ENCODE data around the gene CDC42BPG.

Gene CDC42BPG

DNA sequence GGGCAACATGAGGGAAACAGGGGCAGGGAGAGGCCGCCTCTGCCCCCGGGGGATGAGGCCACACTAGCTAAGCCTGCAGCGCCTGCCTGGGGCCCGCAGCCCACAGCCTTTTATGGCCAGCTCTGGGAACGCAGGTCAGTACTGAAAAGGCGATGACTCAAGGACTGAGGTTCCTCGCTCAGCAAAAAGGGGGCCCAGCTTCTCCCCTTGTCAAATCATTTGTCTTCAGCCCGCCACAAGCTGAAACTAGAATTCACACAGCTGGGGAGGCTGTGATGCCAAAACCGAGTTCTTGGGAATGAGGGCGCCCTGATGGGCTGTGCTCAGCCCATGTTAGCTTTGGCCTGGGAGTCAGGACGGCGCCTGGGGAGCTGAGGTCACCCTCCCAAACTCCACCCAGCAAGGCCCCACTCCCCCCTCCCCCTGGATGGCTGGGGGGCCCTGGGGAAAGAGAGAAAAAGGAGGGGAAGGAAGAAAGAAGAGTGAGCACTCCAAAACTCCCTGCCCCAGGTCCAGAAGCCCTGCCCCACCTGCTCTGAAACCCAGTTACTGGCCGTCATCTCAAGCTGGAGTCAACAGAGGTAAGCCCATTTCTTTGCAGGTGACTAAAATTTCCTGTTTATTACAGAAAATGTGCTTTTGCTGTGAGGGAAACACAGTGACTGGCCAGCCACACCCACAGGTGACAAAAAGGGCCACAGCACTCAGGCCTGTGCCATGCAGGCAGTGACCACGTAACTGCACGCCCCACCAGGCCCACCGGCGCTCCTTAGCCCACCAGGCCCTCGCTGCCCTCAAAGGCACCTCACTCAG is 20.2 kb upstream of the CDC42BPG start:
- Mint-ChIP-seq H3K36me3 (ENCODE audit: low read depth) (peaks cover 24% of the 10 kb centered on the region), H3K27me3 (ENCODE audit: low read depth) (no peaks in the 10 kb centered on the region), H3K9me3 (no peaks in the 10 kb centered on the region), H3K27ac (peak overlapping the region; percentile 89), H3K4me1 (ENCODE audit: low read depth) (peaks cover 75% of the 10 kb centered on the region), H3K4me3 (peak overlapping the region; percentile 58)

GRCh38 chr11:64864135-64864472 is 19.7 kb upstream of the CDC42BPG start:
- Mint-ChIP-seq H3K4me3 (peak overlapping the region; percentile 31), H3K9me3 (no peaks in the 10 kb centered on the region), H3K27ac (peak overlapping the region; percentile 89), H3K27me3 (ENCODE audit: low read depth) (no peaks in the 10 kb centered on the region), H3K4me1 (ENCODE audit: low read depth) (peaks cover 75% of the 10 kb centered on the region), H3K36me3 (ENCODE audit: low read depth) (peaks cover 27% of the 10 kb centered on the region)

GRCh38 chr11:64863391-64864060 is 19.1 kb upstream of the CDC42BPG start:
- peak overlapping the region; percentile 89 for H3K27ac Mint-ChIP-seq
- peaks cover 75% of the 10 kb centered on the region for H3K4me1 Mint-ChIP-seq (ENCODE audit: low read depth)
- no peaks in the 10 kb centered on the region for H3K9me3 Mint-ChIP-seq
- H3K36me3 Mint-ChIP-seq (ENCODE audit: low read depth): peaks cover 29% of the 10 kb centered on the region
- H3K27me3 Mint-ChIP-seq (ENCODE audit: low read depth): no peaks in the 10 kb centered on the region
- H3K4me3 Mint-ChIP-seq: no peak overlapping the region

GRCh38 chr11:64862987-64863390 is 18.5 kb upstream of the CDC42BPG start:
- Mint-ChIP-seq H3K4me3 (peak overlapping the region; percentile 62), H3K36me3 (ENCODE audit: low read depth) (peaks cover 25% of the 10 kb centered on the region), H3K4me1 (ENCODE audit: low read depth) (peaks cover 71% of the 10 kb centered on the region), H3K9me3 (no peaks in the 10 kb centered on the region), H3K27ac (peak overlapping the region; percentile 79), H3K27me3 (ENCODE audit: low read depth) (no peaks in the 10 kb centered on the region)

DNA sequence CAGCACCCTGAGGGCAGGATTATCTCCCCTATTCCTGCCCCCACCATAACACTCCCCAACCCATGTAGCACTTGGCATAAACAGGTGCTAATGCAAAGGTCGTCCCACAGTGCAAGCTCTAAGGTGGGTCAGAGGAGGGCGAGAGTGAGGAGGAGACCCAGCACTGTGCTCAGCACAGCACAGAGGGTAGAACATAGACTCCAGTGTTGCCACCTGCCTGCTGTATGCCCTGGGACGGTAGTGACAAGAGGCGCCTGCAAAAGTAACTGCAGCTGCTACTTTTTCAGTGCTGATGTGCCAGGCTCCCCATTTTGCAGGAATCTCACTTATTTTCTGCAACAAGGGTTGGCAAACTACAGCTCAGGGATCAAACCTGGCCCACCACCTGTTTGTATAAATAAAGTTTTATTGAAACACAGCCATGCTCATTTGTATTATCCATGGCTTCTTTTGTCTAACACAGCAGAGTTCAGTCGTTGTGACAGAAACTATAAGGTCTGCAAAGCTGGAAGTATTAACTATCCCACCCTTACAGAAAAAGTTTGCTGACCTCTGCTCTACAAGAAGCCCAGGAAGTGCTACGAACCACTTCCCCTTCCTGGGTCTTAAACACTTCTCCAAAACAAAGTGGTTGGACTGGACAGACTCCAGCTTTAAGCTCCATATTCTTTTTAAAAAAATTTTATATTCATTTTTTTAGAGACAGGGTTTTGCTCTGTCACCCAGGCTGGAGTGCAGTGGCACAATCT is 16.9 kb upstream of the CDC42BPG start:
- Mint-ChIP-seq H3K27me3 (ENCODE audit: low read depth) (no peaks in the 10 kb centered on the region), H3K36me3 (ENCODE audit: low read depth) (peaks cover 27% of the 10 kb centered on the region), H3K27ac (peak overlapping the region; percentile 91), H3K4me3 (peak overlapping the region; percentile 70), H3K4me1 (ENCODE audit: low read depth) (peaks cover 77% of the 10 kb centered on the region), H3K9me3 (no peaks in the 10 kb centered on the region)

DNA sequence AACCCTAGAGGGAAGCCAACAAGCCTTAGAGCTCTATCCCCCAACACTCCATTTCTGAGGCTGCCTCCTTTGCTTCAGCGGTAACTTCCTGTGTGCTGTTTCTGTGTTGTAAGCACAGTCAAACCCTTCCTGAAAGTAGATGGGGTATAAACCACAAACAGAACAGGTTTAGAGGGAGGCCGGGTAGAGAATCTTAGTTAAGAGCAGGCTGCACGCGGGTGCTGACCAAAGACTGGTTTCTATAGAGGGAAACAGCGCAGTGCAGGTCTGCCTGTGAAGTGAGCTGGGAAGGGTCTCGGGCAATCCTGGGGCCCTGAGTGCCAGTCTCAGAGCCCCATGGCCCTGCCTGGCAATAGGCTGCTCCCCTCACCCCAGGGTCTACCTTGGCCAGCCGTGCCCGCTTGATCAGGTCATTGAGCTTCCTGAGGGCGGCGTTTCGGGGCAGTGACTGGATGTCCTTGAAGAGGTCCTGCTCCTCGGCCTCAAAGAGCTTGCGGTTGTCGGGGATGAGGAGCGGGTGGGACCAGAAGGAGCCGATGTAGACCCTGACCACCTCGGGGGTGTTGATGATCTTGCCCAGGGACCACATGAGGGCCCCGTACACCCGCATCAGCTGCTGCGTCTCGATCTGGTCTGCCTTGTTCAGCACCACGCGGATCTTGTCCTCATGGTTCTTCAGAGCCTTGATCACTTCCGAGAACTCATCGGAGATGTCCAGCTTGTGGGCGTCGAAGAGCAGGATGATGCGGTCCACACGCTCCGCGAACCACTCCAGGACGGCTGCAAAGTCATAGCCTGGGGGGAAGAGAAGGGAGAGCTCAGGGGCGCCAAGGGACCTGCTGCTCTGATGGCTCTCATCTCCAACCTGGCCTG is 15.3 kb upstream of the CDC42BPG start:
- no peaks in the 10 kb centered on the region for H3K9me3 Mint-ChIP-seq
- H3K27me3 Mint-ChIP-seq (ENCODE audit: low read depth): no peaks in the 10 kb centered on the region
- peak overlapping the region; percentile 76 for H3K4me3 Mint-ChIP-seq
- peaks cover 77% of the 10 kb centered on the region for H3K4me1 Mint-ChIP-seq (ENCODE audit: low read depth)
- H3K36me3 Mint-ChIP-seq (ENCODE audit: low read depth): peaks cover 29% of the 10 kb centered on the region
- H3K27ac Mint-ChIP-seq: peak overlapping the region; percentile 88

- Mint-ChIP-seq H3K27me3 (ENCODE audit: low read depth) (no peaks in the 10 kb centered on the region), H3K4me3 (peak overlapping the region; percentile 76), H3K4me1 (ENCODE audit: low read depth) (peaks cover 74% of the 10 kb centered on the region), H3K27ac (peak overlapping the region; percentile 88), H3K36me3 (ENCODE audit: low read depth) (peaks cover 36% of the 10 kb centered on the region), H3K9me3 (no peaks in the 10 kb centered on the region)
These were observed 14.2 kb upstream of the CDC42BPG start for GRCh38 chr11:64858467-64859263.

GRCh38 chr11:64857485-64857884 is 13.0 kb upstream of the CDC42BPG start:
- peaks cover 39% of the 10 kb centered on the region for H3K36me3 Mint-ChIP-seq (ENCODE audit: low read depth)

DNA sequence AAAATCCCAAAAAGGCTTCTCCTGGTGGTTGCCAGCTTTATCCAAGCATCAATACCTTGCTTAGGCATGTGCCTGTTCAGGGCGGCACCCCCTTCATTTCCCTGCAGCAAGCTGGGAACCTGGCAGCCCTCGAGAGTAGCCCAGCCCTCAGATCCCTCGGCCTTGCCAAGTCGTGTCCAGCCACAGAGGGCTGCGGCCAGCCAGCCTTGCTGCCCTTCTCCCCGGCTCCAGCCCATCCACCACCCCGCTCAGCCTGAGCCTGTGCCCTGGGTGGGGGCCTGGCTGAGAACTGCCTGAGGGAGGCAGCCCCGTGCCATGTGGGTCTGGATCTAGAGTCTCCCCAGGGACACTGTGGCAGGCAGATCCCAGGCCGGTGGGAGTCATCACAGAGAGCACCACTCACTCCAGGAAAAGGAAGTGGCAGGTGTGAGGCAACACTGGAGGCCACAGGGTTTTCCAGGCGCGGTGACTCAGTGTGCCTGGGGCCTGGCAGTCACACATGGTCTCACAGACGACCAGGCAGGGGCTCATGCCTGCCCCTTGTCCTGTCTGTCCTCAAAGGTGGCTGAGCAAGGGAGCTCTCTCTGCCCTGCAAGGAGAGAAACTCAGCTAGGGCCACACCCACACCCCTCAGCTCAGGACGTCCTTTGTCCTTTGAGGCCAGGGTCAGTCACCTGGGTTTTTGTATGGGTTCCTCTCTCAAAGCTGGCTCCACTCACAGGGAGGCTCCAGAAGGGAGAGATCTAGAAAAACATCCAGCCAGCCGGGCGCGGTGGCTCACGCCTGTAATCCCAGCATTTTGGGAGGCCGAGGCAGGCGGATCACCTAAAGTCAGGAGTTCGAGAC is 12.2 kb upstream of the CDC42BPG start:
- Mint-ChIP-seq H3K36me3 (ENCODE audit: low read depth) (peaks cover 37% of the 10 kb centered on the region), H3K27ac (peak overlapping the region; percentile 74)

More at GRCh38 chr11:64857485-64857884, 13.0 kb upstream of the CDC42BPG start:
- Mint-ChIP-seq H3K9me3 (no peaks in the 10 kb centered on the region), H3K4me3 (peak overlapping the region; percentile 28), H3K27me3 (ENCODE audit: low read depth) (no peaks in the 10 kb centered on the region), H3K4me1 (ENCODE audit: low read depth) (peaks cover 74% of the 10 kb centered on the region), H3K27ac (peak overlapping the region; percentile 59)

GRCh38 chr11:64855596-64856304 is 11.3 kb upstream of the CDC42BPG start:
- no peaks in the 10 kb centered on the region for H3K27me3 Mint-ChIP-seq (ENCODE audit: low read depth)
- H3K4me3 Mint-ChIP-seq: peak overlapping the region; percentile 54
- peaks cover 79% of the 10 kb centered on the region for H3K4me1 Mint-ChIP-seq (ENCODE audit: low read depth)
- peaks cover 38% of the 10 kb centered on the region for H3K36me3 Mint-ChIP-seq (ENCODE audit: low read depth)
- peak overlapping the region; percentile 74 for H3K27ac Mint-ChIP-seq
- no peaks in the 10 kb centered on the region for H3K9me3 Mint-ChIP-seq

More for the DNA sequence above, 12.2 kb upstream of the CDC42BPG start:
- Mint-ChIP-seq H3K4me3 (peak overlapping the region; percentile 37), H3K9me3 (no peaks in the 10 kb centered on the region), H3K4me1 (ENCODE audit: low read depth) (peaks cover 77% of the 10 kb centered on the region), H3K27me3 (ENCODE audit: low read depth) (no peaks in the 10 kb centered on the region)

DNA sequence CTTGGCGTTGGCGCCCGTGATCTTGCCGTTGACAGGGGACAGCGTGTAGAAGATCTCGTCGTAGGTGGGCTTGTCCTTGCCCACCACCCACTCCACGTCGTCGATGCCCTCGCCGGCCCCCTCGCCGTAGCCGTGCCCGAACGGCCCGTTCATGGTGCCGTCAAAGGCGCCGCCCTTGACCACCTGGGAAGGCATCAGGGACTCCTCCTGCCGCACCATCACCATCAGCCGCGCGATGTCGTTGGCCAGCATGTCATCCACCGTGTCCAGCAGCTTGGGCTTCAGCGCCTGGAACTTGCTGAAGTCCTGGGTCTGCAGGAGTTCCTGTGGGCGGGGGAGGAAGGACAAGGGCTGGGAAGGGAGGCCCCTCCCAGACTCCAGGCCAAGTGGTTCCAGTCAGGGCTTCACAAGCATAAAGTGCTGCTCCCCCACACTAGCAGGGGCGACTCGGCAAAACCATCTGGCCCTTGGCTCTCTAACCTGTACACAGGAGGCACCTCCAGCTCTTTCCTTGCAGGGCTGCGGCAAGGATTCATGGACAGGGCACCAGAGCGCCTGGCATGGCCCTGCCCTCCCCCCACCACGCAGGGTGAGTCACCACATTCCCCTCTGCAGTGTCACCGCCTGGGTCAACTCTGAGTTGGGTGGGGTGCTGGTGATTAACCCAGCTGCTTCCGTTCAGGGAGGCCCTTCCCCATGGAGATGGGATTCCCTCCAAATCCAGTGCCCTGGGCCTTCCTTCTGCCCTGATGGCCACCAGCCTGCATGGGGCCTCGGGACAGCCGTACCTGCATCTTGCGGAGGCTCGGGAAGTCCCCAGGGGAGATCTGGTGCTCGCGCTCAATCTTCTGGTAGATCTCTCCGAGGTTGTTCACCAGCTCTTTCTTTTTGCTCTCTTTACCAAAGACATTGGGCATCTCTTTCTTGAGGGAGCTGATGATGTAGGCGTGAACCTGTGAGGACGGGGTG is 10.4 kb upstream of the CDC42BPG start:
- Mint-ChIP-seq H3K9me3 (no peaks in the 10 kb centered on the region), H3K4me3 (peak overlapping the region; percentile 54), H3K4me1 (ENCODE audit: low read depth) (peaks cover 74% of the 10 kb centered on the region), H3K36me3 (ENCODE audit: low read depth) (peaks cover 35% of the 10 kb centered on the region), H3K27me3 (ENCODE audit: low read depth) (no peaks in the 10 kb centered on the region), H3K27ac (peak overlapping the region; percentile 74)
